Measurements from ENCODE around the gene RHEX. TPM values are rescaled to one million over a fixed set of nuclear protein-coding genes. Genes with fewer than 3 reads are reported as not detected.

The RHEX gene
- total RNA-seq, 1 donor from 2014 or later: 34.8 TPM

GRCh38 chr1:206145771-206146290, 92.9 kb downstream of the RHEX start:
- intact Hi-C loops (cut with micrococcal nuclease): no loop called here
- Mint-ChIP-seq H3K9me3 (peaks cover 2% of the 10 kb centered on the region), H3K4me1 (no peaks in the 10 kb centered on the region), H3K4me3 (no peak overlapping the region), H3K36me3 (ENCODE audit: low read depth) (no peaks in the 10 kb centered on the region), H3K27me3 (peaks cover 13% of the 10 kb centered on the region), H3K27ac (no peak overlapping the region)
- TF ChIP-seq, protein P1, sequence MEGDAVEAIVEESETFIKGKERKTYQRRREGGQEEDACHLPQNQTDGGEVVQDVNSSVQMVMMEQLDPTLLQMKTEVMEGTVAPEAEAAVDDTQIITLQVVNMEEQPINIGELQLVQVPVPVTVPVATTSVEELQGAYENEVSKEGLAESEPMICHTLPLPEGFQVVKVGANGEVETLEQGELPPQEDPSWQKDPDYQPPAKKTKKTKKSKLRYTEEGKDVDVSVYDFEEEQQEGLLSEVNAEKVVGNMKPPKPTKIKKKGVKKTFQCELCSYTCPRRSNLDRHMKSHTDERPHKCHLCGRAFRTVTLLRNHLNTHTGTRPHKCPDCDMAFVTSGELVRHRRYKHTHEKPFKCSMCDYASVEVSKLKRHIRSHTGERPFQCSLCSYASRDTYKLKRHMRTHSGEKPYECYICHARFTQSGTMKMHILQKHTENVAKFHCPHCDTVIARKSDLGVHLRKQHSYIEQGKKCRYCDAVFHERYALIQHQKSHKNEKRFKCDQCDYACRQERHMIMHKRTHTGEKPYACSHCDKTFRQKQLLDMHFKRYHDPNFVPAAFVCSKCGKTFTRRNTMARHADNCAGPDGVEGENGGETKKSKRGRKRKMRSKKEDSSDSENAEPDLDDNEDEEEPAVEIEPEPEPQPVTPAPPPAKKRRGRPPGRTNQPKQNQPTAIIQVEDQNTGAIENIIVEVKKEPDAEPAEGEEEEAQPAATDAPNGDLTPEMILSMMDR (IDR thresholded peaks at IDR 0.05): no peak
- POLR2A ChIA-PET: no interaction called here
- no peak for DNase-seq
- no peak for ATAC-seq (ENCODE audit: low read depth)
- CTCF ChIA-PET: no interaction called here

Other genes with a start within 250 kb of the RHEX start
- gene SLC41A1, start 240.0 kb upstream of the RHEX start, total RNA-seq: 31.2 and 32.4 TPM in 2 replicates
- gene PM20D1, start 203.0 kb upstream of the RHEX start, total RNA-seq: 1.2 and 2.1 TPM in 2 replicates
- not detected in 2 replicates for gene SLC26A9, start 109.7 kb upstream of the RHEX start, total RNA-seq
- gene RAB7B, start 49.8 kb upstream of the RHEX start, total RNA-seq: not detected in 2 replicates
- not detected in 2 replicates for gene CTSE, start 29.3 kb upstream of the RHEX start, total RNA-seq
- not detected in 2 replicates for gene AVPR1B, start 64.2 kb downstream of the RHEX start, total RNA-seq
- gene FAM72A, start 149.7 kb downstream of the RHEX start, total RNA-seq: 1.9 and 3.7 TPM in 2 replicates
- gene SRGAP2, start 150.4 kb downstream of the RHEX start, total RNA-seq: 47.8 and 54.3 TPM in 2 replicates